Astrocyte of the cerebellum (primary cell): ENCODE measurements around the gene CMTM5.

Experiments used
- DNase-seq: peaks from one replicate; pipeline ENCODE4 v3.0.0-alpha.2; 2011; ENCODE audit warnings: low read depth
- H3K4me3 ChIP-seq: 2 replicates; pipeline ENCODE4 v1.5.1; 2011; ENCODE audit warnings: mild to moderate bottlenecking, low read depth, low read length, moderate library complexity
- in situ Hi-C: cut with HindIII; loops from 2 replicates; pipeline ENCODE4 v1.10.0; 2017; ENCODE audit warnings: low sequenced_read_pairs
- TF ChIP-seq, protein P1 (sequence below): IDR thresholded peaks from 2 replicates; pipeline ENCODE4 v1.5.1; 2012; ENCODE audit warnings: low read length, low read depth, moderate library complexity, mild to moderate bottlenecking; ENCODE audit errors: missing control alignments

CMTM5 gene

DNA sequence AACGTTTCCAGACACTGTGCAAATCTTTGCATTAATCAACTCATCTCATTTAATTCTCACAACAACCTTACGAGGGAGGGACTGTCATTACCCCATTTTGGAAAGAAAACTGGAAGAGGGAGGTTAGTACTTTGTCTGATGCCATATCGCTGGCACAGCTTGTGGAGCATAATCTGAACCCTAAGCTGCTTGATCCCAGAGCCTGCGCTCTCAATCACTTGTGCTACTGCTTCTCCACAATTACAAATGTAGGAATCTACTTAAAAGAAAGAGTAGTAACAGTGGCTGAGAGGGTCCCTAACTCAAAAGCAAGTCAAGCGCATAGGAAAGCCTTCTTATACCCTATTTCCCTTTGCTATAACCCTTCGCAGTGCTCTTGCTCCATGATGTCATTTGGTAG lies 15.1 kb upstream of the CMTM5 start:
- no peak overlapping the region for H3K4me3 ChIP-seq
- in situ Hi-C loops: no loop called here

GRCh38 chr14:23362200-23362599 lies 14.6 kb upstream of the CMTM5 start:
- peak; percentile 16 for DNase-seq
- H3K4me3 ChIP-seq: no peak overlapping the region
- TF ChIP-seq, protein P1, sequence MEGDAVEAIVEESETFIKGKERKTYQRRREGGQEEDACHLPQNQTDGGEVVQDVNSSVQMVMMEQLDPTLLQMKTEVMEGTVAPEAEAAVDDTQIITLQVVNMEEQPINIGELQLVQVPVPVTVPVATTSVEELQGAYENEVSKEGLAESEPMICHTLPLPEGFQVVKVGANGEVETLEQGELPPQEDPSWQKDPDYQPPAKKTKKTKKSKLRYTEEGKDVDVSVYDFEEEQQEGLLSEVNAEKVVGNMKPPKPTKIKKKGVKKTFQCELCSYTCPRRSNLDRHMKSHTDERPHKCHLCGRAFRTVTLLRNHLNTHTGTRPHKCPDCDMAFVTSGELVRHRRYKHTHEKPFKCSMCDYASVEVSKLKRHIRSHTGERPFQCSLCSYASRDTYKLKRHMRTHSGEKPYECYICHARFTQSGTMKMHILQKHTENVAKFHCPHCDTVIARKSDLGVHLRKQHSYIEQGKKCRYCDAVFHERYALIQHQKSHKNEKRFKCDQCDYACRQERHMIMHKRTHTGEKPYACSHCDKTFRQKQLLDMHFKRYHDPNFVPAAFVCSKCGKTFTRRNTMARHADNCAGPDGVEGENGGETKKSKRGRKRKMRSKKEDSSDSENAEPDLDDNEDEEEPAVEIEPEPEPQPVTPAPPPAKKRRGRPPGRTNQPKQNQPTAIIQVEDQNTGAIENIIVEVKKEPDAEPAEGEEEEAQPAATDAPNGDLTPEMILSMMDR: peak; percentile 50
- in situ Hi-C loops: no loop called here

More for the DNA sequence above, 15.1 kb upstream of the CMTM5 start:
- DNase-seq: no peak
- TF ChIP-seq, protein P1: no peak

DNA sequence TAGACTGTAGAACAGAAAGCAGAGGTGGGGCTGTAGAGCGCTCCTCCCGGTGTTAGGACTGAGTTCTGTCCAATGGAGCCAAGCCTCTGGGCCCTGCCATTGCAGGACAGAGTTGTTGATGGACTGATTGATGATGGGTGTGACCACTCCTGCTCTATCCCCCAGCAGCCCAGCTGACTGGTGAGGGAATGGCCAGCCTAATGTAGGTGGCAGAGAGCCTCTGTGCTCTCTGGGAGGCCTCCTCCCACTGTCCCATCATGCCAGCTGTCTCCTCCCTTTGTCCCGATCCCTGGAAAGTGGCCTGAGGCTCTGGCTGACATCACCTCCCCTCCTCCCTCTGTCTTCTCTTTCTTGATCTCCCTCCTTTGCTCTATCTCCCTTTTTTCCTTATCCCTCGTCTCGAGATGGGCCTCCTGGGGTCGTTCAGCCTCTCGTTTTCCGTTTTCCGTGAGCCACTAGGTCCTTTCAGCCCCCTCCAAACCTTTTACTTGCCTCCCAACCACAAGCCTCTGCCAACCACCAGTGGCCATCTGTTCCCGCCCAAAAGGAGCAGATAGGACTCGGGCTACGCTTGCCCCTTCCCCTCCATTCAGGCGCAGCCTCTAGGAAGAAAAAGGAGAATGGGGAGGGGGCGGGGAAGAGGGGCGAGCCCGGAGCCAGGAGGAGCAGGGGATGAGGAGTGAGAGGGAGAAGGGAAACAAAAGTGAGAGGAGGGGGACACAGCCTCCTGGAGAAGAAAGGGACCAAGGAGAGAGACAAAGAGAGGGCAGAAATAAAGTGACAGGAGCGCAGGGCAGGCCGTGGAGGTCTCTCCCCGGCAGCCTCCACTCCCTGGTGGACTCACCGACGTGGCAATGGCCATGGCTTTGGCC lies 12.4 kb upstream of the CMTM5 start:
- H3K4me3 ChIP-seq: peak overlapping the region; percentile 53
- TF ChIP-seq, protein P1: no peak
- DNase-seq: no peak
- in situ Hi-C loops: loop anchor here (5.0 kb wide), 1 partner anchor 37 kb away; no protein-coding TSS in a partner anchor

- peak within 1 kb of the TSS; percentile 53 for H3K4me3 ChIP-seq
- no peak for DNase-seq
- TF ChIP-seq, protein P1: no peak
- in situ Hi-C loops: loop anchor here (5.0 kb wide), 1 partner anchor 38 kb away; no protein-coding TSS in a partner anchor
Measured at GRCh38 chr14:23365036-23365731, 11.7 kb upstream of the CMTM5 start, which contains the start of gene EFS. EFS (minus strand) TSS chr14:23365172; CDS start chr14:23365025, 147 bp downstream.

DNA sequence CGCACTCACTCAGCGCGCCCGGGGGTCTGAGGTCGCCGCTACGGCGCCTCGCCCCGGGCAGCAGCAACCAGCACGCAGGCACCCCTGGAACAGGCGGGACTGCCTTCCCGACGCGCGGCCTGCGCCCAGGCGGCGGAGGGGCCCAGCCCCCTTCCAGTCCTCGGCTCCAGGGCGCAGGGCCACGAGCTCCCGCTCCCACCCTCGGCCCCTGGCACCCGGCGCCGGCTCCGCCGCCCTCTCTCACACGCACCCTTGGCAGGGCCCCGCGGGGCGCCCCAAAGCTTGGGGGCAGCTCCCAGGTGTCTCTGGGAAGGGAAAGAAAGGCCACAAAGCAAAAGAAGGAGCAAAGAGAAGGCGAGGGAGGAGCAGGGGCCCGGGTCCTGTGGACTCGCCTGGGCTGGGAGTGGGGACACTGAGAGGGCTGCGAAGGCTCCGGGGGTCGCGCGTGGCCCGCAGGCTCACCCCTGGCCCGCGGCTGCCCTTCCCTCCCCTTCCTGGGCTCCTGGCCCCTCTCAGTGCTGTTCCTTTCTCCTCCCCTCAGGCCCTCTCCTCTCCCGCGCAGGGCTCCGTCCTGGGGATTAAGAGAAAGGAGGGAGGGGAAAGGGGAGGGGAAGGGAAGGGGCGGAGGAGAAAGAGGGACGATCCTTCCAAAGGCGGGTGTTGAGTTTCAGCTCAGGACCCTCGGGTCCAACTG lies 11.0 kb upstream of the CMTM5 start:
- TF ChIP-seq, protein P1: no peak
- H3K4me3 ChIP-seq: peak overlapping the region; percentile 53
- DNase-seq: peak; percentile 23
- in situ Hi-C loops: loop anchor here (5.0 kb wide), 1 partner anchor 39 kb away; no protein-coding TSS in a partner anchor

GRCh38 chr14:23366426-23366921 lies 10.4 kb upstream of the CMTM5 start:
- in situ Hi-C loops: loop anchor here (5.0 kb wide), 1 partner anchor 39 kb away; no protein-coding TSS in a partner anchor
- TF ChIP-seq, protein P1: no peak
- H3K4me3 ChIP-seq: peak overlapping the region; percentile 53
- no peak for DNase-seq
